ENCODE measurements around the gene DNAJB14. TPM values are rescaled to one million over a fixed set of nuclear protein-coding genes. Genes with fewer than 3 reads are reported as not detected.
A peak's percentile ranks its signal among the peaks of the same experiment; 100 is the strongest.

The DNAJB14 gene
- total RNA-seq, 1 donor from 2014 or later = 60.5 TPM

GRCh38 chr4:99979872-99980271, 33.5 kb upstream of the DNAJB14 start:
- H3K4me3 ChIP-seq (ENCODE audit: insufficient read depth, low read depth, low read length) = no peak overlapping the region
- no peaks in the 10 kb centered on the region for H3K4me1 ChIP-seq (ENCODE audit: insufficient read depth, low read length)
- Mint-ChIP-seq H3K4me3 (ENCODE audit: unreplicated experiment) (no peak overlapping the region), H3K4me1 (ENCODE audit: low read depth, unreplicated experiment) (peaks cover 5% of the 10 kb centered on the region), H3K27ac (ENCODE audit: unreplicated experiment) (no peak overlapping the region), H3K27me3 (ENCODE audit: low read depth, unreplicated experiment) (peaks cover 2% of the 10 kb centered on the region), H3K36me3 (ENCODE audit: low read depth, unreplicated experiment) (no peaks in the 10 kb centered on the region), H3K9me3 (ENCODE audit: unreplicated experiment) (peaks cover 5% of the 10 kb centered on the region)
- no peaks in the 10 kb centered on the region for H3K9me3 ChIP-seq (ENCODE audit: insufficient read depth, low read depth, low read length)
- no peak overlapping the region for H3K9ac ChIP-seq (ENCODE audit: low read length)
- no peaks in the 10 kb centered on the region for H4K20me1 ChIP-seq (ENCODE audit: insufficient read depth, low read length)
- no peak overlapping the region for H2AFZ ChIP-seq (ENCODE audit: low read depth, low read length)
- H3K27me3 ChIP-seq (ENCODE audit: insufficient read depth, low read length) = no peaks in the 10 kb centered on the region
- DNase-seq (ENCODE audit: low read depth) (peak; percentile 10), FAIRE-seq (no peak)
- no peaks in the 10 kb centered on the region for H3K36me3 ChIP-seq (ENCODE audit: insufficient read depth, low read length)
- H3K27ac ChIP-seq (ENCODE audit: low read depth, low read length) = no peak overlapping the region
- H3K79me2 ChIP-seq (ENCODE audit: insufficient read depth, low read length) = no peaks in the 10 kb centered on the region
- H3K4me2 ChIP-seq (ENCODE audit: low read length) = no peak overlapping the region
- TF ChIP-seq EZH2 (IDR thresholded peaks at IDR 0.05; ENCODE audit: insufficient read depth, low read length) (no peak), CTCF (IDR thresholded peaks at IDR 0.05; ENCODE audit: insufficient read depth, low read depth, low read length) (no peak)

GRCh38 chr4:99971453-99972111, 25.2 kb upstream of the DNAJB14 start:
- Histone ChIP-seq H3K9me3 (ENCODE audit: insufficient read depth, low read depth, low read length) (no peaks in the 10 kb centered on the region), H3K36me3 (ENCODE audit: insufficient read depth, low read length) (no peaks in the 10 kb centered on the region), H3K9ac (ENCODE audit: low read length) (no peak overlapping the region), H3K27ac (ENCODE audit: low read depth, low read length) (no peak overlapping the region), H4K20me1 (ENCODE audit: insufficient read depth, low read length) (no peaks in the 10 kb centered on the region), H3K4me3 (ENCODE audit: insufficient read depth, low read depth, low read length) (no peak overlapping the region), H2AFZ (ENCODE audit: low read depth, low read length) (no peak overlapping the region), H3K79me2 (ENCODE audit: insufficient read depth, low read length) (no peaks in the 10 kb centered on the region), H3K4me2 (ENCODE audit: low read length) (no peak overlapping the region), H3K4me1 (ENCODE audit: insufficient read depth, low read length) (peaks cover 11% of the 10 kb centered on the region), H3K27me3 (ENCODE audit: insufficient read depth, low read length) (no peaks in the 10 kb centered on the region)
- peaks cover 7% of the 10 kb centered on the region for H3K9me3 Mint-ChIP-seq (ENCODE audit: unreplicated experiment)
- H3K4me3 Mint-ChIP-seq (ENCODE audit: unreplicated experiment) = no peak overlapping the region
- peaks cover 15% of the 10 kb centered on the region for H3K4me1 Mint-ChIP-seq (ENCODE audit: low read depth, unreplicated experiment)
- no peaks in the 10 kb centered on the region for H3K27me3 Mint-ChIP-seq (ENCODE audit: low read depth, unreplicated experiment)
- no peaks in the 10 kb centered on the region for H3K36me3 Mint-ChIP-seq (ENCODE audit: low read depth, unreplicated experiment)
- no peak overlapping the region for H3K27ac Mint-ChIP-seq (ENCODE audit: unreplicated experiment)
- no peak for TF ChIP-seq CTCF (IDR thresholded peaks at IDR 0.05; ENCODE audit: insufficient read depth, low read depth, low read length)
- TF ChIP-seq EZH2 (IDR thresholded peaks at IDR 0.05; ENCODE audit: insufficient read depth, low read length) = no peak
- DNase-seq (ENCODE audit: low read depth) = no peak
- FAIRE-seq = no peak

- no peak overlapping the region for H3K4me3 ChIP-seq (ENCODE audit: insufficient read depth, low read depth, low read length)
- H2AFZ ChIP-seq (ENCODE audit: low read depth, low read length) = peak overlapping the region; percentile 44
- peak overlapping the region; percentile 91 for H3K27ac Mint-ChIP-seq (ENCODE audit: unreplicated experiment)
- H3K27me3 Mint-ChIP-seq (ENCODE audit: low read depth, unreplicated experiment) = no peaks in the 10 kb centered on the region
- H3K27ac ChIP-seq (ENCODE audit: low read depth, low read length) = peak overlapping the region; percentile 50
- no peak overlapping the region for H3K4me3 Mint-ChIP-seq (ENCODE audit: unreplicated experiment)
- DNase-seq (ENCODE audit: low read depth) (peak; percentile 81), FAIRE-seq (peak; percentile 5)
- no peak for TF ChIP-seq CTCF (IDR thresholded peaks at IDR 0.05; ENCODE audit: insufficient read depth, low read depth, low read length)
- no peak overlapping the region for H3K9ac ChIP-seq (ENCODE audit: low read length)
- H3K4me1 Mint-ChIP-seq (ENCODE audit: low read depth, unreplicated experiment) = peaks cover 15% of the 10 kb centered on the region
- no peaks in the 10 kb centered on the region for H3K36me3 ChIP-seq (ENCODE audit: insufficient read depth, low read length)
- H3K79me2 ChIP-seq (ENCODE audit: insufficient read depth, low read length) = no peaks in the 10 kb centered on the region
- H3K36me3 Mint-ChIP-seq (ENCODE audit: low read depth, unreplicated experiment) = no peaks in the 10 kb centered on the region
- no peaks in the 10 kb centered on the region for H3K27me3 ChIP-seq (ENCODE audit: insufficient read depth, low read length)
- no peaks in the 10 kb centered on the region for H3K9me3 ChIP-seq (ENCODE audit: insufficient read depth, low read depth, low read length)
- H4K20me1 ChIP-seq (ENCODE audit: insufficient read depth, low read length) = no peaks in the 10 kb centered on the region
- peaks cover 5% of the 10 kb centered on the region for H3K9me3 Mint-ChIP-seq (ENCODE audit: unreplicated experiment)
- H3K4me1 ChIP-seq (ENCODE audit: insufficient read depth, low read length) = peaks cover 11% of the 10 kb centered on the region
- peak overlapping the region; percentile 59 for H3K4me2 ChIP-seq (ENCODE audit: low read length)
Measured at GRCh38 chr4:99968330-99968729, 21.9 kb upstream of the DNAJB14 start.

Measured in astrocyte (in vitro differentiated cells and primary cell).